WTC11 (cell line): ENCODE measurements around the gene PLA2G4A. TPM values are rescaled to one million over a fixed set of nuclear protein-coding genes. Genes with fewer than 3 reads are reported as not detected.

Experiments used
- ATAC-seq: fragments of 200-7000 bp; cut with Tn5 transposase; 2 replicates; pipeline ENCODE4 v1.10.0; 2021; ENCODE audit warnings: mild to moderate bottlenecking, moderate library complexity
- CTCF ChIA-PET: fragments of 300-600 bp; sonication (Branson Sonifier 250); formaldehyde crosslinking; loops from one replicate; lab custom pipeline; 2021; ENCODE audit warnings: antibody characterized with exemption; lab: Charles Lee
- POLR2A ChIA-PET: fragments of 350-600 bp; sonication (Branson Sonifier 250); formaldehyde crosslinking; loops from one replicate; lab custom pipeline; 2021; ENCODE audit warnings: antibody characterized with exemption; lab: Charles Lee
- DNase-seq: peaks from one replicate; pipeline ENCODE4 v3.0.0; 2021; ENCODE audit warnings: low spot score
- H3K27ac Mint-ChIP-seq: 2 replicates; pipeline ENCODE4 v1.8.0; 2021; ENCODE audit warnings: mixed read lengths
- H3K27me3 Mint-ChIP-seq: 2 replicates; pipeline ENCODE4 v1.8.0; 2021; ENCODE audit warnings: low read depth, mild to moderate bottlenecking, moderate library complexity, mixed read lengths
- H3K36me3 Mint-ChIP-seq: 2 replicates; pipeline ENCODE4 v1.8.0; 2021; ENCODE audit warnings: mixed read lengths
- H3K4me1 Mint-ChIP-seq: 2 replicates; pipeline ENCODE4 v1.8.0; 2022; ENCODE audit warnings: mixed read lengths
- H3K4me3 Mint-ChIP-seq: 2 replicates; pipeline ENCODE4 v1.8.0; 2021; ENCODE audit warnings: mild to moderate bottlenecking, moderate library complexity, mixed read lengths
- H3K9me3 Mint-ChIP-seq: 2 replicates; pipeline ENCODE4 v1.8.0; 2021; ENCODE audit warnings: mixed read lengths
- CREB1 ChIP-seq: sonication (generic); formaldehyde crosslinking; IDR thresholded peaks from 2 replicates; pipeline ENCODE4 v1.8.0; 2023; ENCODE audit warnings: mild to moderate bottlenecking, missing genetic modification reagents
- EMX1 ChIP-seq: fragments of 250-450 bp; sonication (Bioruptor Pico); IDR thresholded peaks from 2 replicates; pipeline ENCODE4 v1.8.0; 2021; ENCODE audit warnings: mild to moderate bottlenecking
- ETV6 ChIP-seq: sonication (generic); formaldehyde crosslinking; IDR thresholded peaks from 2 replicates; pipeline ENCODE4 v1.8.1; 2022; ENCODE audit warnings: mild to moderate bottlenecking, missing genetic modification reagents
- FOXP1 ChIP-seq: sonication (generic); formaldehyde crosslinking; IDR thresholded peaks from 2 replicates; pipeline ENCODE4 v1.8.0; 2022; ENCODE audit warnings: missing genetic modification reagents, mild to moderate bottlenecking, moderate library complexity, borderline replicate concordance
- NFYB ChIP-seq: sonication (generic); formaldehyde crosslinking; conservative IDR thresholded peaks from 2 replicates; pipeline ENCODE4 v1.8.0; 2022; ENCODE audit warnings: low read depth, missing genetic modification reagents
- RORB ChIP-seq: fragments of 250-450 bp; sonication (Bioruptor Pico); IDR thresholded peaks from 2 replicates; pipeline ENCODE4 v1.9.0; 2021; ENCODE audit warnings: mild to moderate bottlenecking
- TCF7 ChIP-seq: sonication (generic); formaldehyde crosslinking; IDR thresholded peaks from 2 replicates; pipeline ENCODE4 v1.8.0; 2022; ENCODE audit warnings: mild to moderate bottlenecking, low read depth, missing genetic modification reagents, moderate library complexity
- ZNF263 ChIP-seq: sonication (generic); formaldehyde crosslinking; IDR thresholded peaks from 2 replicates; pipeline ENCODE4 v1.8.1; 2022; ENCODE audit warnings: low read depth, mild to moderate bottlenecking, moderate library complexity, missing genetic modification reagents
- total RNA-seq: library from RNA; stranded (reverse); gene quantifications from 3 replicates; pipeline ENCODE4 v1.2.3, GENCODE V29; 2021
- TF ChIP-seq, protein P1 (sequence below): sonication (generic); formaldehyde crosslinking; IDR thresholded peaks from 2 replicates; pipeline ENCODE4 v1.8.1; 2023; ENCODE audit warnings: mild to moderate bottlenecking, moderate library complexity, missing genetic modification reagents
- TF ChIP-seq, protein P2 (sequence below): sonication (generic); formaldehyde crosslinking; IDR thresholded peaks from 2 replicates; pipeline ENCODE4 v1.8.0; 2022; ENCODE audit warnings: mild to moderate bottlenecking, missing genetic modification reagents
- TF ChIP-seq, protein P3 (sequence below): sonication (generic); formaldehyde crosslinking; IDR thresholded peaks from 2 replicates; pipeline ENCODE4 v1.8.0; 2023; ENCODE audit warnings: missing genetic modification reagents, mild to moderate bottlenecking, borderline replicate concordance
- TF ChIP-seq, protein P4 (sequence below): fragments of 200-600 bp; IDR thresholded peaks from 2 replicates; pipeline ENCODE4 v1.8.0; 2022; ENCODE audit warnings: antibody characterized with exemption

PLA2G4A gene
- total RNA-seq, 1 experiment from 2014 or later, result 1.3 TPM

DNA sequence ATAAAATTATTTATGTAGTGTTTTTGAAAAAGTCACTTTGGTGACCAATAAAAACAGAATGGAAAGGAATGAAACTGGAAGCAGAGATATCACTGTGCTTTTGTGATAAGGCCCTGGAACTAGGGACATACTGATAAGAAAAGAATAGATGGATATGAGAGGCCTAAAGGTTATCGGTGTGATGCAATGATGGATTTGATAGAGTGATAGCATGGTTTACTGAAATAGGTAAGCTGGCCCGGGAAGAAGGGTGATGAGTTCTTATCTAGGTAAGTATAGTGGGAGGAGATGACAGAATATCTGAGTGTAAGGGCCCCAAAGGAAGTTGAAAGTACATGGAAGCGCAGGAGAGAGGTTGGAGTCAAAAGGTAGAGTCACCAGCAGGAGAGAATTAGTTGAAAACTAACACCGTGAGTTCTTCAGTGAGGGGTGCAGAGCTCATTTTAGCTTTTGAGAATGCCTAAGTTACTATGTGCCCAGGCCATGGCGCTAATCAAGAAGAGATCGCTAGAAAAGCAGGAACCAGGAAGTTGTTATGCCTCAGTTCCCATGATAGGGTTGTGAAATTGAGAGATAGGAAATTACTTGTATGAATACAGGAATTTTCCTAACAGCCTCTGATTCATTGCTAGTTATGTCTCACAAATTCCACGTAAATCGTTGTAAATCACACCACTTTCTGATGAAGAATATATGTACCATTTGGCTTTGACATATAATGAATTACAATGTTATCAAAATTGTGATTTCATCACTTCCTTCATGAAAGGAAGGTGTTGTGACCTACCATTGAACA, 115.3 kb downstream of the PLA2G4A start:
- Mint-ChIP-seq H3K4me3 (no peak overlapping the region), H3K27ac (no peak overlapping the region), H3K9me3 (no peaks in the 10 kb centered on the region), H3K27me3 (no peaks in the 10 kb centered on the region), H3K36me3 (no peaks in the 10 kb centered on the region), H3K4me1 (0 out of 2 replicates have a peak, but pooled peaks cover 4% of the 10 kb centered on the region)
- DNase-seq, result no peak
- ChIA-PET POLR2A (no interaction called here), CTCF (no interaction called here)
- TF ChIP-seq ZNF263 (CRISPR knock-in tag), result no peak
- TF ChIP-seq TCF7, result no peak
- TF ChIP-seq, protein P1, sequence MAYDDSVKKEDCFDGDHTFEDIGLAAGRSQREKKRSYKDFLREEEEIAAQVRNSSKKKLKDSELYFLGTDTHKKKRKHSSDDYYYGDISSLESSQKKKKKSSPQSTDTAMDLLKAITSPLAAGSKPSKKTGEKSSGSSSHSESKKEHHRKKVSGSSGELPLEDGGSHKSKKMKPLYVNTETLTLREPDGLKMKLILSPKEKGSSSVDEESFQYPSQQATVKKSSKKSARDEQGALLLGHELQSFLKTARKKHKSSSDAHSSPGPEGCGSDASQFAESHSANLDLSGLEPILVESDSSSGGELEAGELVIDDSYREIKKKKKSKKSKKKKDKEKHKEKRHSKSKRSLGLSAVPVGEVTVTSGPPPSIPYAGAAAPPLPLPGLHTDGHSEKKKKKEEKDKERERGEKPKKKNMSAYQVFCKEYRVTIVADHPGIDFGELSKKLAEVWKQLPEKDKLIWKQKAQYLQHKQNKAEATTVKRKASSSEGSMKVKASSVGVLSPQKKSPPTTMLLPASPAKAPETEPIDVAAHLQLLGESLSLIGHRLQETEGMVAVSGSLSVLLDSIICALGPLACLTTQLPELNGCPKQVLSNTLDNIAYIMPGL (CRISPR knock-in tag), result no peak
- TF ChIP-seq, protein P2, sequence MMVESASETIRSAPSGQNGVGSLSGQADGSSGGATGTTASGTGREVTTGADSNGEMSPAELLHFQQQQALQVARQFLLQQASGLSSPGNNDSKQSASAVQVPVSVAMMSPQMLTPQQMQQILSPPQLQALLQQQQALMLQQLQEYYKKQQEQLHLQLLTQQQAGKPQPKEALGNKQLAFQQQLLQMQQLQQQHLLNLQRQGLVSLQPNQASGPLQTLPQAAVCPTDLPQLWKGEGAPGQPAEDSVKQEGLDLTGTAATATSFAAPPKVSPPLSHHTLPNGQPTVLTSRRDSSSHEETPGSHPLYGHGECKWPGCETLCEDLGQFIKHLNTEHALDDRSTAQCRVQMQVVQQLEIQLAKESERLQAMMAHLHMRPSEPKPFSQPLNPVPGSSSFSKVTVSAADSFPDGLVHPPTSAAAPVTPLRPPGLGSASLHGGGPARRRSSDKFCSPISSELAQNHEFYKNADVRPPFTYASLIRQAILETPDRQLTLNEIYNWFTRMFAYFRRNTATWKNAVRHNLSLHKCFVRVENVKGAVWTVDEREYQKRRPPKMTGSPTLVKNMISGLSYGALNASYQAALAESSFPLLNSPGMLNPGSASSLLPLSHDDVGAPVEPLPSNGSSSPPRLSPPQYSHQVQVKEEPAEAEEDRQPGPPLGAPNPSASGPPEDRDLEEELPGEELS (CRISPR knock-in tag), result no peak
- TF ChIP-seq CREB1 (CRISPR knock-in tag), result no peak
- TF ChIP-seq, protein P3, sequence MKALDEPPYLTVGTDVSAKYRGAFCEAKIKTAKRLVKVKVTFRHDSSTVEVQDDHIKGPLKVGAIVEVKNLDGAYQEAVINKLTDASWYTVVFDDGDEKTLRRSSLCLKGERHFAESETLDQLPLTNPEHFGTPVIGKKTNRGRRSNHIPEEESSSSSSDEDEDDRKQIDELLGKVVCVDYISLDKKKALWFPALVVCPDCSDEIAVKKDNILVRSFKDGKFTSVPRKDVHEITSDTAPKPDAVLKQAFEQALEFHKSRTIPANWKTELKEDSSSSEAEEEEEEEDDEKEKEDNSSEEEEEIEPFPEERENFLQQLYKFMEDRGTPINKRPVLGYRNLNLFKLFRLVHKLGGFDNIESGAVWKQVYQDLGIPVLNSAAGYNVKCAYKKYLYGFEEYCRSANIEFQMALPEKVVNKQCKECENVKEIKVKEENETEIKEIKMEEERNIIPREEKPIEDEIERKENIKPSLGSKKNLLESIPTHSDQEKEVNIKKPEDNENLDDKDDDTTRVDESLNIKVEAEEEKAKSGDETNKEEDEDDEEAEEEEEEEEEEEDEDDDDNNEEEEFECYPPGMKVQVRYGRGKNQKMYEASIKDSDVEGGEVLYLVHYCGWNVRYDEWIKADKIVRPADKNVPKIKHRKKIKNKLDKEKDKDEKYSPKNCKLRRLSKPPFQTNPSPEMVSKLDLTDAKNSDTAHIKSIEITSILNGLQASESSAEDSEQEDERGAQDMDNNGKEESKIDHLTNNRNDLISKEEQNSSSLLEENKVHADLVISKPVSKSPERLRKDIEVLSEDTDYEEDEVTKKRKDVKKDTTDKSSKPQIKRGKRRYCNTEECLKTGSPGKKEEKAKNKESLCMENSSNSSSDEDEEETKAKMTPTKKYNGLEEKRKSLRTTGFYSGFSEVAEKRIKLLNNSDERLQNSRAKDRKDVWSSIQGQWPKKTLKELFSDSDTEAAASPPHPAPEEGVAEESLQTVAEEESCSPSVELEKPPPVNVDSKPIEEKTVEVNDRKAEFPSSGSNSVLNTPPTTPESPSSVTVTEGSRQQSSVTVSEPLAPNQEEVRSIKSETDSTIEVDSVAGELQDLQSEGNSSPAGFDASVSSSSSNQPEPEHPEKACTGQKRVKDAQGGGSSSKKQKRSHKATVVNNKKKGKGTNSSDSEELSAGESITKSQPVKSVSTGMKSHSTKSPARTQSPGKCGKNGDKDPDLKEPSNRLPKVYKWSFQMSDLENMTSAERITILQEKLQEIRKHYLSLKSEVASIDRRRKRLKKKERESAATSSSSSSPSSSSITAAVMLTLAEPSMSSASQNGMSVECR (CRISPR knock-in tag), result no peak
- no peak for TF ChIP-seq RORB (CRISPR knock-in tag)
- TF ChIP-seq EMX1 (CRISPR knock-in tag), result no peak
- TF ChIP-seq, protein P4, sequence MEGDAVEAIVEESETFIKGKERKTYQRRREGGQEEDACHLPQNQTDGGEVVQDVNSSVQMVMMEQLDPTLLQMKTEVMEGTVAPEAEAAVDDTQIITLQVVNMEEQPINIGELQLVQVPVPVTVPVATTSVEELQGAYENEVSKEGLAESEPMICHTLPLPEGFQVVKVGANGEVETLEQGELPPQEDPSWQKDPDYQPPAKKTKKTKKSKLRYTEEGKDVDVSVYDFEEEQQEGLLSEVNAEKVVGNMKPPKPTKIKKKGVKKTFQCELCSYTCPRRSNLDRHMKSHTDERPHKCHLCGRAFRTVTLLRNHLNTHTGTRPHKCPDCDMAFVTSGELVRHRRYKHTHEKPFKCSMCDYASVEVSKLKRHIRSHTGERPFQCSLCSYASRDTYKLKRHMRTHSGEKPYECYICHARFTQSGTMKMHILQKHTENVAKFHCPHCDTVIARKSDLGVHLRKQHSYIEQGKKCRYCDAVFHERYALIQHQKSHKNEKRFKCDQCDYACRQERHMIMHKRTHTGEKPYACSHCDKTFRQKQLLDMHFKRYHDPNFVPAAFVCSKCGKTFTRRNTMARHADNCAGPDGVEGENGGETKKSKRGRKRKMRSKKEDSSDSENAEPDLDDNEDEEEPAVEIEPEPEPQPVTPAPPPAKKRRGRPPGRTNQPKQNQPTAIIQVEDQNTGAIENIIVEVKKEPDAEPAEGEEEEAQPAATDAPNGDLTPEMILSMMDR, result no peak
- ATAC-seq, result no peak

DNA sequence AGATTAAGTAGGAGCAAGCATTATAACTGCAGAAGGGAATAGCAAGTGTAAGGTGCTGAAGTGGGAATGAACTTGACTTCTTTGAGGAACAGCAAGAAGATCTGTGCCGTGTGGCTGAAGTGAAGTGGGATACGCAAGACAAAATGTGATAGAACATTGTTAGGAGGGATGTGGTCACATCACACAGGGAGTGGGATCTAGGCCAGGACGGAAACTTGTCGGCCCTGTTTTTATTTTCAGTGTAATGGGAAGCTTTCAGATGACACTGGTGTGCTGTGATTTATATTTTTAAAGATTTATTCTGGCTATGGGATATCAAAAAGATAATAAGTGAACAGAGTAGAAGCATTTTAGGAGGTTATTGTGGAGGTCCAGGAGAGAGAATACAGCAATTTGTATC, 116.4 kb downstream of the PLA2G4A start:
- no peak for ATAC-seq
- Mint-ChIP-seq H3K4me1 (0 out of 2 replicates have a peak, but pooled peaks cover 4% of the 10 kb centered on the region), H3K27me3 (no peaks in the 10 kb centered on the region)
- CTCF ChIA-PET, result no interaction called here
- TF ChIP-seq NFYB (CRISPR knock-in tag), result no peak
- TF ChIP-seq FOXP1 (CRISPR knock-in tag), result no peak
- TF ChIP-seq ETV6 (CRISPR knock-in tag), result no peak
- TF ChIP-seq EMX1 (CRISPR knock-in tag), result no peak
- TF ChIP-seq, all 79 proteins: peak for 0
- H3K27ac Mint-ChIP-seq, result no peak overlapping the region
- no peak overlapping the region for H3K4me3 Mint-ChIP-seq
- no peak for DNase-seq
- H3K36me3 Mint-ChIP-seq, result no peaks in the 10 kb centered on the region
- POLR2A ChIA-PET, result no interaction called here
- H3K9me3 Mint-ChIP-seq, result no peaks in the 10 kb centered on the region
